Coronary artery (tissue), 2 donors: Measurements from ENCODE around the gene RNASE8.

Experiments
- DNase-seq: peaks from one replicate; pipeline ENCODE4 v3.0.0-alpha.2; 2017; ENCODE audit warnings: low spot score
- H3K27ac ChIP-seq, 2 donors: fragments of 200-600 bp; sonication (generic); one replicate each; pipeline ENCODE4 v1.5.1; 2016 to 2019
- H3K4me3 ChIP-seq: fragments of 200-600 bp; sonication (generic); 2 replicates; pipeline ENCODE4 v1.5.1; 2016; ENCODE audit warnings: mild to moderate bottlenecking, moderate library complexity
- TF ChIP-seq, protein P1 (sequence below): fragments of 200-600 bp; sonication (generic); IDR thresholded peaks from one replicate; pipeline ENCODE4 v1.5.1; 2019; ENCODE audit warnings: antibody characterized with exemption

Gene RNASE8

GRCh38 chr14:21075719-21076437, 18.3 kb downstream of the RNASE8 start:
- TF ChIP-seq, protein P1, sequence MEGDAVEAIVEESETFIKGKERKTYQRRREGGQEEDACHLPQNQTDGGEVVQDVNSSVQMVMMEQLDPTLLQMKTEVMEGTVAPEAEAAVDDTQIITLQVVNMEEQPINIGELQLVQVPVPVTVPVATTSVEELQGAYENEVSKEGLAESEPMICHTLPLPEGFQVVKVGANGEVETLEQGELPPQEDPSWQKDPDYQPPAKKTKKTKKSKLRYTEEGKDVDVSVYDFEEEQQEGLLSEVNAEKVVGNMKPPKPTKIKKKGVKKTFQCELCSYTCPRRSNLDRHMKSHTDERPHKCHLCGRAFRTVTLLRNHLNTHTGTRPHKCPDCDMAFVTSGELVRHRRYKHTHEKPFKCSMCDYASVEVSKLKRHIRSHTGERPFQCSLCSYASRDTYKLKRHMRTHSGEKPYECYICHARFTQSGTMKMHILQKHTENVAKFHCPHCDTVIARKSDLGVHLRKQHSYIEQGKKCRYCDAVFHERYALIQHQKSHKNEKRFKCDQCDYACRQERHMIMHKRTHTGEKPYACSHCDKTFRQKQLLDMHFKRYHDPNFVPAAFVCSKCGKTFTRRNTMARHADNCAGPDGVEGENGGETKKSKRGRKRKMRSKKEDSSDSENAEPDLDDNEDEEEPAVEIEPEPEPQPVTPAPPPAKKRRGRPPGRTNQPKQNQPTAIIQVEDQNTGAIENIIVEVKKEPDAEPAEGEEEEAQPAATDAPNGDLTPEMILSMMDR: no peak
- DNase-seq: no peak
- Histone ChIP-seq H3K4me3 (no peak overlapping the region), H3K27ac (no peak overlapping the region)

DNA sequence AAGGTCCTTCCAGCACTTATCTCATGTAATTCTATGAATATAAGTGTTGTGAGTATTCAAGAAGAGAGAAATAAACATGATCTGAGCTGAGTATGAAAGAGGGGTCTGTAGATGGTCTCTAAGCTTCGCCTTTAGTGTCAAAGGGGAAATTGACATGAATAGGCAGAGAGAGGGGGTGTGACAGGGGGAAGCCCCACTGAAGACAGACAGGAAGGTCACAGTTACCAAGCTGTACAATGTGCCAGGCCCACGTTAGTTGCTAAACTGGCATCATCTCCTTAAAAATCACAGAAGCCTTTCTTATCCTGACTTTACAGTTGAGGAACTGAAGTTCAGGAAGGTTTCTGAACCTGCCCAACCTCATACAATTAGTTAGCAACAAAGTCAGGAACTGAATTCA, 20.1 kb downstream of the RNASE8 start:
- TF ChIP-seq, protein P1: no peak
- no peak for DNase-seq
- Histone ChIP-seq H3K27ac (no peak overlapping the region), H3K4me3 (no peak overlapping the region)

GRCh38 chr14:21078287-21078686, 20.7 kb downstream of the RNASE8 start:
- DNase-seq: no peak
- TF ChIP-seq, protein P1: no peak
- no peak overlapping the region for H3K4me3 ChIP-seq
- H3K27ac ChIP-seq: no peak overlapping the region

DNA sequence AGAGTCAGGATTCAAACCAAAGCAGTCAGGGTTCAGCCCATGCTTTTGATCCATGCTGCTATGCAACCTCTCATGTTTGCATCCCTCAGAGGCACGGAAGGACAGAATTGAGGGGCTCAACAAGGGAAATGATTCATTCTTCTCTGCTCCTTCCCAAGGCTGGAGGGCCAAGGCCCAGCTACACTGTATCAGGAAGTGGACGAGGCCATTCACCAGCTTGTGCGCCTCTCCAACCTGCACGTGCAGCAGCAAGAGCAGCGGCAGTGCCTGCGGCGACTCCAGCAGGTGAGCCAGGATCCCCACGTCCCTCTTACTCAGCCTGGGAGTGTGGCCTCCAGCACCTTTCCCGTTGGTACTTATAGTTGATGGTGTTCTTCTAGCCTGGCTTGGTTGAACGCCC, 21.1 kb downstream of the RNASE8 start:
- Histone ChIP-seq H3K4me3 (no peak overlapping the region), H3K27ac (no peak overlapping the region)
- DNase-seq: no peak
- TF ChIP-seq, protein P1: no peak

DNA sequence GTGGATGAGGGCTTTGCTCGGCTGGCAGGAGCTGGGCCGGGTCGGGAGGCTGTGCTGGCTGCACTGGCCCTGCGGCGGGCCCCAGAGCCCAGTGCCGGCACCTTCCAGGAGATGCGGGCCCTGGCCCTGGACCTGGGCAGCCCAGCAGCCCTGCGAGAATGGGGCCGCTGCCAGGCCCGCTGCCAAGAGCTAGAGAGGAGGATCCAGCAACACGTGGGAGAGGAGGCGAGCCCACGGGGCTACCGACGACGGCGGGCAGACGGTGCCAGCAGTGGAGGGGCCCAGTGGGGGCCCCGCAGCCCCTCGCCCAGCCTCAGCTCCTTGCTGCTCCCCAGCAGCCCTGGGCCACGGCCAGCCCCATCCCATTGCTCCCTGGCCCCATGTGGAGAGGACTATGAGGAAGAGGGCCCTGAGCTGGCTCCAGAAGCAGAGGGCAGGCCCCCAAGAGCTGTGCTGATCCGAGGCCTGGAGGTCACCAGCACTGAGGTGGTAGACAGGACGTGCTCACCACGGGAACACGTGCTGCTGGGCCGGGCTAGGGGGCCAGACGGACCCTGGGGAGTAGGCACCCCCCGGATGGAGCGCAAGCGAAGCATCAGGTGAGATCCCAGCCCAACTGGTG, 24.0 kb downstream of the RNASE8 start:
- Histone ChIP-seq H3K4me3 (no peak overlapping the region), H3K27ac (no peak overlapping the region)
- TF ChIP-seq, protein P1: no peak
- no peak for DNase-seq

- TF ChIP-seq, protein P1: no peak
- Histone ChIP-seq H3K4me3 (no peak overlapping the region), H3K27ac (no peak overlapping the region)
- no peak for DNase-seq
Observed at GRCh38 chr14:21083565-21084325, 26.1 kb downstream of the RNASE8 start.
